Measurements from ENCODE around the gene TNRC18.

TNRC18 gene

GRCh38 chr7:5380350-5381070, 43.1 kb downstream of the TNRC18 start:
- DNase-seq, result no peak
- peaks cover 78% of the 10 kb centered on the region for H4K20me1 ChIP-seq (ENCODE audit: insufficient read depth, low read length)
- no peak overlapping the region for H2AFZ ChIP-seq (ENCODE audit: low read depth, low read length)
- H3K4me2 ChIP-seq (ENCODE audit: insufficient read depth, low read length), result no peak overlapping the region
- no peaks in the 10 kb centered on the region for H3K9me3 ChIP-seq (ENCODE audit: insufficient read depth, low read length, severe bottlenecking)
- H3K36me3 ChIP-seq (ENCODE audit: insufficient read depth, low read length), result peaks cover 54% of the 10 kb centered on the region
- H3K27ac ChIP-seq (ENCODE audit: low read length), result no peak overlapping the region
- TF ChIP-seq CTCF (IDR thresholded peaks at IDR 0.05; ENCODE audit: borderline replicate concordance, extremely low read depth, low read length, poor library complexity, severe bottlenecking) (no peak), EZH2 (IDR thresholded peaks at IDR 0.05; ENCODE audit: borderline replicate concordance, low read depth, low read length, severe bottlenecking) (no peak)
- no peaks in the 10 kb centered on the region for H3K27me3 ChIP-seq (ENCODE audit: insufficient read depth, low read length, poor library complexity)
- H3K79me2 ChIP-seq (ENCODE audit: insufficient read depth, low read length), result peaks cover 73% of the 10 kb centered on the region
- H3K9ac ChIP-seq (ENCODE audit: low read depth, low read length), result no peak overlapping the region
- no peak for ATAC-seq (ENCODE audit: insufficient read depth, low read depth)
- H3K4me3 ChIP-seq (ENCODE audit: low read depth in 1 of 2, low read length in 2 of 2), result no peak overlapping the region
- 0 out of 2 replicates have a peak, but pooled peaks cover 3% of the 10 kb centered on the region for H3K4me1 ChIP-seq (ENCODE audit: insufficient read depth, low read length)

GRCh38 chr7:5379546-5379945, 44.1 kb downstream of the TNRC18 start:
- no peak for ATAC-seq (ENCODE audit: insufficient read depth, low read depth)
- TF ChIP-seq CTCF (IDR thresholded peaks at IDR 0.05; ENCODE audit: borderline replicate concordance, extremely low read depth, low read length, poor library complexity, severe bottlenecking) (no peak), EZH2 (IDR thresholded peaks at IDR 0.05; ENCODE audit: borderline replicate concordance, low read depth, low read length, severe bottlenecking) (no peak)
- peaks cover 58% of the 10 kb centered on the region for H3K36me3 ChIP-seq (ENCODE audit: insufficient read depth, low read length)

GRCh38 chr7:5377816-5378215, 45.8 kb downstream of the TNRC18 start:
- ATAC-seq (ENCODE audit: insufficient read depth, low read depth) (no peak), DNase-seq (no peak)
- H4K20me1 ChIP-seq (ENCODE audit: insufficient read depth, low read length), result peaks cover 77% of the 10 kb centered on the region
- H3K4me2 ChIP-seq (ENCODE audit: insufficient read depth, low read length), result no peak overlapping the region
- H3K27me3 ChIP-seq (ENCODE audit: insufficient read depth, low read length, poor library complexity), result no peaks in the 10 kb centered on the region
- H3K27ac ChIP-seq (ENCODE audit: low read length), result no peak overlapping the region
- H3K4me3 ChIP-seq (ENCODE audit: low read depth in 1 of 2, low read length in 2 of 2), result no peak overlapping the region
- peaks cover 58% of the 10 kb centered on the region for H3K79me2 ChIP-seq (ENCODE audit: insufficient read depth, low read length)
- H3K9ac ChIP-seq (ENCODE audit: low read depth, low read length), result no peak overlapping the region
- TF ChIP-seq EZH2 (IDR thresholded peaks at IDR 0.05; ENCODE audit: borderline replicate concordance, low read depth, low read length, severe bottlenecking) (no peak), CTCF (IDR thresholded peaks at IDR 0.05; ENCODE audit: borderline replicate concordance, extremely low read depth, low read length, poor library complexity, severe bottlenecking) (no peak)
- H3K9me3 ChIP-seq (ENCODE audit: insufficient read depth, low read length, severe bottlenecking), result no peaks in the 10 kb centered on the region
- no peak overlapping the region for H2AFZ ChIP-seq (ENCODE audit: low read depth, low read length)
- H3K4me1 ChIP-seq (ENCODE audit: insufficient read depth, low read length), result no peaks in the 10 kb centered on the region
- peaks cover 65% of the 10 kb centered on the region for H3K36me3 ChIP-seq (ENCODE audit: insufficient read depth, low read length)

More at GRCh38 chr7:5379546-5379945, 44.1 kb downstream of the TNRC18 start:
- Histone ChIP-seq H4K20me1 (ENCODE audit: insufficient read depth, low read length) (peaks cover 80% of the 10 kb centered on the region), H3K79me2 (ENCODE audit: insufficient read depth, low read length) (peaks cover 70% of the 10 kb centered on the region), H3K27me3 (ENCODE audit: insufficient read depth, low read length, poor library complexity) (no peaks in the 10 kb centered on the region), H2AFZ (ENCODE audit: low read depth, low read length) (no peak overlapping the region), H3K4me3 (ENCODE audit: low read depth in 1 of 2, low read length in 2 of 2) (no peak overlapping the region), H3K9me3 (ENCODE audit: insufficient read depth, low read length, severe bottlenecking) (no peaks in the 10 kb centered on the region), H3K27ac (ENCODE audit: low read length) (no peak overlapping the region), H3K9ac (ENCODE audit: low read depth, low read length) (no peak overlapping the region), H3K4me2 (ENCODE audit: insufficient read depth, low read length) (no peak overlapping the region), H3K4me1 (ENCODE audit: insufficient read depth, low read length) (no peaks in the 10 kb centered on the region)
- DNase-seq, result no peak

All from DND-41 (cell line).